ENCODE data around the gene CCNDBP1. TPM values are rescaled to one million over a fixed set of nuclear protein-coding genes. Genes with fewer than 3 reads are reported as not detected.

Gene CCNDBP1
- total RNA-seq, 1 donor from 2014 or later: 54.4 TPM

DNA sequence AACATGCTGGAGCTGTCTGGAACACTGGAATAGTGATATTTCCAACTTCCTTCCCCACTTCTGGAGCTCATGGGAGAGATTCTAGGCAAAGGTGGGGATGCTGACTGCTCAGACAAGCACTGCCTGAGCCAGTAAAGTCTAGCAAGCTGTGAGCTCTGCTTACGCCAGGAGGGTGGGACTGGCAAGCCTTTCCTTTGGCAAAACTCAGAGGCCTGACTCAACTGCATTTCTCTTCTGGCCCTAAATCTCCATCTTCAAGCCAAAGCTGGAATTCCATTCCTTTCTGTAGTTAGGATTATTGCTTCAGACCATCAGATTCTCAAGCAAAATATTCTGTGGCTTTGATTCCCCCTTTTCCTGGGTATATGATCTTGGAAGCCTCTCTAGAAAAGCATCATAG is 55.9 kb downstream of the CCNDBP1 start:
- TF ChIP-seq CTCF (IDR thresholded peaks at IDR 0.05; ENCODE audit: borderline replicate concordance): no peak
- DNase-seq: peak; percentile 26
- no peak overlapping the region for H3K27ac ChIP-seq (replicated peaks)
- no peak overlapping the region for H3K4me3 ChIP-seq
- intact Hi-C loops (cut with micrococcal nuclease): no loop called here
- H3K27me3 ChIP-seq (ENCODE audit: low read depth): peaks cover 25% of the 10 kb centered on the region
- no peaks in the 10 kb centered on the region for H3K4me1 ChIP-seq
- H3K36me3 ChIP-seq: no peaks in the 10 kb centered on the region
- no peaks in the 10 kb centered on the region for H3K9me3 ChIP-seq (replicated peaks)

DNA sequence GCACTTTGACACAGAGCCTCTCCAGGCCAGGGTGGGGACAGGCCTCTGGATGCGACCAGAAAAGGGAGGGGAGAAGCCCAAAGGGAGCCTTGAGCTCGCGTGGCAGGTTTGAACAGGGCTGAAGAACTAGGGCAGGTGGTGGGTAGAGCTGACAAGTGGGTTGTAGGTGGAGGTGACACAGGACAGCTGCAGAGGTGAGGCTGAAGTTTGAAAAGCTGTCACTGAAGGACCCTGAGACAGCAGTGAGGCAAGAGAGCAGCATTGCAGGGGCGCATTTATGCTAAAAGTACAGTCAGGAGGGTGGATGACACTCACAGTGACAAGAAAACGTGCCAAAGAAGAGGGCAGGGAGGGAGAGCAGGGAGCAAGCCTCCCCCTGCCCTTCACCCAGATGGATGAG is 57.4 kb downstream of the CCNDBP1 start:
- no peak for TF ChIP-seq CTCF (IDR thresholded peaks at IDR 0.05; ENCODE audit: borderline replicate concordance)
- Histone ChIP-seq H3K9me3 (replicated peaks) (no peaks in the 10 kb centered on the region), H3K4me3 (no peak overlapping the region), H3K4me1 (no peaks in the 10 kb centered on the region), H3K36me3 (no peaks in the 10 kb centered on the region), H3K27me3 (ENCODE audit: low read depth) (peaks cover 25% of the 10 kb centered on the region), H3K27ac (replicated peaks) (no peak overlapping the region)
- DNase-seq: no peak
- intact Hi-C loops (cut with micrococcal nuclease): no loop called here

GRCh38 chr15:43243020-43243645 is 57.9 kb downstream of the CCNDBP1 start:
- no peak for DNase-seq

GRCh38 chr15:43244092-43244491 is 58.9 kb downstream of the CCNDBP1 start:
- no peak for DNase-seq
- H3K27ac ChIP-seq (replicated peaks): no peak overlapping the region
- H3K4me1 ChIP-seq: no peaks in the 10 kb centered on the region
- TF ChIP-seq CTCF (IDR thresholded peaks at IDR 0.05; ENCODE audit: borderline replicate concordance): no peak
- intact Hi-C loops (cut with micrococcal nuclease): no loop called here
- H3K9me3 ChIP-seq (replicated peaks): no peaks in the 10 kb centered on the region
- H3K27me3 ChIP-seq (ENCODE audit: low read depth): peaks cover 12% of the 10 kb centered on the region
- H3K4me3 ChIP-seq: no peak overlapping the region
- no peaks in the 10 kb centered on the region for H3K36me3 ChIP-seq

More at GRCh38 chr15:43243020-43243645, 57.9 kb downstream of the CCNDBP1 start:
- Histone ChIP-seq H3K4me1 (no peaks in the 10 kb centered on the region), H3K4me3 (no peak overlapping the region), H3K27ac (replicated peaks) (no peak overlapping the region), H3K27me3 (ENCODE audit: low read depth) (peaks cover 21% of the 10 kb centered on the region), H3K9me3 (replicated peaks) (no peaks in the 10 kb centered on the region), H3K36me3 (no peaks in the 10 kb centered on the region)
- intact Hi-C loops (cut with micrococcal nuclease): no loop called here
- TF ChIP-seq CTCF (IDR thresholded peaks at IDR 0.05; ENCODE audit: borderline replicate concordance): no peak

DNA sequence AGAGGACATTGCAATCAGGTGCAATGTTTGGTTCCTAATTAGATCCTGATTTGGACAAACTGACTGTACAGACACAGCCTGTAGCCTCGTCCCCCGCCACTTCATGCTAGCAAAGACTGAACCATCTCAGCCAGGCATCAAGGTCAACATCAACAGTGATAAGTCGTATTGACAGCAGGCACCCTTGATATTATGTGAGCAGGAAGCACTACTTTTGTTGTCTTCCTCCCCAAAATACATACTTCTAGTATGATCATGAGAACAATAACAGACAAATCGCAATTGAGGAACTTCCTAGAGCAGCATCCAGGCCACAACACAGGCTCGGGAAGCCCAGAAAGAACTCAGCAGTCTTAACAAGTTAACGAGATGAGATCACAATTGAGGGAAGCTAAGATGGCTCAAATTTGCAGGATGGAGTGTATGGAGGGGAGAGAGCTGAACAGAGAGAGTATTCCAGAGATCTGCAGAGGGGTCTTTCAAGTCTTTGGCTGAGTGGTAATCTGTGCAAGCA is 61.1 kb downstream of the CCNDBP1 start:
- TF ChIP-seq CTCF (IDR thresholded peaks at IDR 0.05; ENCODE audit: borderline replicate concordance): no peak
- intact Hi-C loops (cut with micrococcal nuclease): no loop called here
- Histone ChIP-seq H3K27ac (replicated peaks) (no peak overlapping the region), H3K9me3 (replicated peaks) (no peaks in the 10 kb centered on the region), H3K27me3 (ENCODE audit: low read depth) (peaks cover 5% of the 10 kb centered on the region), H3K4me1 (no peaks in the 10 kb centered on the region), H3K4me3 (no peak overlapping the region), H3K36me3 (no peaks in the 10 kb centered on the region)
- DNase-seq: no peak

Other genes starting within 250 kb of the CCNDBP1 start
- 24.2 TPM for gene UBR1, start 79.4 kb upstream of the CCNDBP1 start, total RNA-seq
- gene TMEM62, start 51.8 kb upstream of the CCNDBP1 start, total RNA-seq: 12.2 TPM
- gene EPB42, start 35.6 kb downstream of the CCNDBP1 start, total RNA-seq: not detected
- gene TGM5, start 81.5 kb downstream of the CCNDBP1 start, total RNA-seq: not detected
- not detected for gene TGM7, start 116.9 kb downstream of the CCNDBP1 start, total RNA-seq
- 7.0 TPM for gene LCMT2, start 145.2 kb downstream of the CCNDBP1 start, total RNA-seq
- 11.2 TPM for gene ZSCAN29, start 185.6 kb downstream of the CCNDBP1 start, total RNA-seq
- gene TUBGCP4, start 185.7 kb downstream of the CCNDBP1 start, total RNA-seq: 10.8 TPM